PC-9 (cell line): Measurements from ENCODE around the gene STARD7. TPM values are rescaled to one million over a fixed set of nuclear protein-coding genes. Genes with fewer than 3 reads are reported as not detected.

Source experiments
- BruUV-seq: library from RNA; stranded (reverse); fragments of 400-500 nt; replicated peaks from 2 replicates; lab custom pipeline; 2021; lab: Mats Ljungman, UMichigan
- CTCF ChIA-PET: fragments of 300-600 bp; sonication (Branson Sonifier 250); formaldehyde crosslinking; loops from one replicate; lab custom pipeline; 2022; ENCODE audit warnings: antibody characterized with exemption; lab: Charles Lee
- POLR2A ChIA-PET: fragments of 300-600 bp; sonication (Branson Sonifier 250); formaldehyde crosslinking; loops from one replicate; lab custom pipeline; 2022; ENCODE audit warnings: antibody characterized with exemption; ENCODE audit not compliant: unreplicated experiment; lab: Charles Lee
- DNase-seq, 2 experiments: peaks; one replicate each; pipeline versions ENCODE4 v3.0.0 to v3.0.0-alpha.2; 2015 to 2022; ENCODE audit warnings: mixed read lengths in 1 of 2
- H2AFZ ChIP-seq: fragments of 200-600 bp; sonication (generic); 2 replicates; pipeline ENCODE4 v1.8.1; 2017; ENCODE audit warnings: antibody characterized with exemption
- H3F3A ChIP-seq: fragments of 200-600 bp; sonication (generic); 2 replicates; pipeline ENCODE4 v1.8.1; 2017; ENCODE audit warnings: antibody characterized with exemption, mild to moderate bottlenecking, low read depth; ENCODE audit not compliant: insufficient read depth
- H3K27ac ChIP-seq: fragments of 200-600 bp; sonication (generic); 2 replicates; pipeline ENCODE4 v1.6.1; 2016; ENCODE audit warnings: mixed run types
- H3K27me3 ChIP-seq: fragments of 200-600 bp; sonication (generic); 2 replicates; pipeline ENCODE4 v1.6.1; 2016; ENCODE audit warnings: low read depth, mixed run types; ENCODE audit not compliant: insufficient read depth
- H3K36me3 ChIP-seq: fragments of 200-600 bp; sonication (generic); 2 replicates; pipeline ENCODE4 v1.6.1; 2016; ENCODE audit warnings: low read depth, mixed run types
- H3K4me1 ChIP-seq: fragments of 200-600 bp; sonication (generic); replicated peaks from 2 replicates; pipeline ENCODE4 v1.6.1; 2016; ENCODE audit warnings: mixed run types; ENCODE audit not compliant: insufficient read depth
- H3K4me2 ChIP-seq: fragments of 200-600 bp; sonication (generic); 2 replicates; pipeline ENCODE4 v1.6.1; 2017; ENCODE audit warnings: mixed run types
- H3K4me3 ChIP-seq: fragments of 200-600 bp; sonication (generic); 2 replicates; pipeline ENCODE4 v1.6.1; 2016; ENCODE audit warnings: mixed run types
- H3K79me2 ChIP-seq: fragments of 200-600 bp; sonication (generic); 2 replicates; pipeline ENCODE4 v1.6.1; 2017; ENCODE audit warnings: low read depth, mixed run types
- H3K9me2 ChIP-seq: fragments of 200-600 bp; sonication (generic); 2 replicates; pipeline ENCODE4 v1.8.1; 2017; ENCODE audit warnings: mild to moderate bottlenecking; ENCODE audit not compliant: insufficient read depth
- H3K9me3 ChIP-seq: fragments of 200-600 bp; sonication (generic); 2 replicates; pipeline ENCODE4 v1.8.1; 2016; ENCODE audit warnings: low read depth; ENCODE audit not compliant: insufficient read depth
- H4K20me1 ChIP-seq: fragments of 200-600 bp; sonication (generic); 2 replicates; pipeline ENCODE4 v1.8.1; 2017; ENCODE audit not compliant: insufficient read depth
- EZH2 ChIP-seq: fragments of 200-600 bp; sonication (generic); IDR thresholded peaks from 2 replicates; pipeline ENCODE4 v1.8.0; 2017; ENCODE audit warnings: antibody characterized with exemption, low read depth
- intact Hi-C: fragments of 100-400 bp; cut with micrococcal nuclease; formaldehyde crosslinking; loops from one replicate; pipeline ENCODE4 v1.10.0; 2022; ENCODE audit not compliant: unreplicated experiment
- total RNA-seq: library from RNA; stranded (reverse); gene quantifications from 2 replicates; pipeline ENCODE4 v1.2.3, GENCODE V29; 2021
- TF ChIP-seq, protein P1 (sequence below): fragments of 200-600 bp; sonication (generic); conservative IDR thresholded peaks from 2 replicates; pipeline ENCODE4 v1.6.1; 2017; ENCODE audit warnings: mixed run types, antibody characterized with exemption, mild to moderate bottlenecking, moderate library complexity

The STARD7 gene
- total RNA-seq, 1 experiment from 2014 or later = 189 TPM

DNA sequence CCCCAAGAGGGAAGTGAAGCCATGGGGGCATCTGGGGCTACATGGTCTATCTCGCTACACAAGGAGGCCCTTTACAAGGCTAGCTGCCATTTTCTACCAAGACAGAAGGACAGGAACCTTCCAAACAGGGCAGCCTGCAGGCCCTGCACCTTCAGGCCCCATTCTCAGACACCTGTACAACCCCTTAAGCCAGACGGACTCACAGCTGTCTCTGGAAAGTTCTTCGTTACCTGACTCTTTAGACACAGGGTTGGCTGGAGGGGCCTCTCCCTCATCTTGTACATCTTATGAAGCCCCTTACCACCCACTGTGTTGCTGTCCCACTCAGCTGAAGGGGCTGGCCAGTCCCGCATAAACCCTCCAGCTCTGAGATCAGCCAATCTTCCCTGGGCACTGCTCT, 40.0 kb upstream of the STARD7 start:
- no peaks in the 10 kb centered on the region for H3K79me2 ChIP-seq
- DNase-seq = no peak
- H2AFZ ChIP-seq = no peak overlapping the region
- CTCF ChIA-PET = no interaction called here
- no peaks in the 10 kb centered on the region for H3K27me3 ChIP-seq
- TF ChIP-seq EZH2 = no peak
- TF ChIP-seq, protein P1, sequence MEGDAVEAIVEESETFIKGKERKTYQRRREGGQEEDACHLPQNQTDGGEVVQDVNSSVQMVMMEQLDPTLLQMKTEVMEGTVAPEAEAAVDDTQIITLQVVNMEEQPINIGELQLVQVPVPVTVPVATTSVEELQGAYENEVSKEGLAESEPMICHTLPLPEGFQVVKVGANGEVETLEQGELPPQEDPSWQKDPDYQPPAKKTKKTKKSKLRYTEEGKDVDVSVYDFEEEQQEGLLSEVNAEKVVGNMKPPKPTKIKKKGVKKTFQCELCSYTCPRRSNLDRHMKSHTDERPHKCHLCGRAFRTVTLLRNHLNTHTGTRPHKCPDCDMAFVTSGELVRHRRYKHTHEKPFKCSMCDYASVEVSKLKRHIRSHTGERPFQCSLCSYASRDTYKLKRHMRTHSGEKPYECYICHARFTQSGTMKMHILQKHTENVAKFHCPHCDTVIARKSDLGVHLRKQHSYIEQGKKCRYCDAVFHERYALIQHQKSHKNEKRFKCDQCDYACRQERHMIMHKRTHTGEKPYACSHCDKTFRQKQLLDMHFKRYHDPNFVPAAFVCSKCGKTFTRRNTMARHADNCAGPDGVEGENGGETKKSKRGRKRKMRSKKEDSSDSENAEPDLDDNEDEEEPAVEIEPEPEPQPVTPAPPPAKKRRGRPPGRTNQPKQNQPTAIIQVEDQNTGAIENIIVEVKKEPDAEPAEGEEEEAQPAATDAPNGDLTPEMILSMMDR = no peak
- no peaks in the 10 kb centered on the region for H3K36me3 ChIP-seq
- intact Hi-C loops = no loop called here
- H3K4me3 ChIP-seq = no peak overlapping the region
- no peaks in the 10 kb centered on the region; the same call in 1 of the 2 replicates for H4K20me1 ChIP-seq
- H3K4me1 ChIP-seq = no peaks in the 10 kb centered on the region; the same call in 1 of the 2 replicates
- no peaks in the 10 kb centered on the region for H3K9me2 ChIP-seq
- BruUV-seq = TSS peak; percentile 7
- H3F3A ChIP-seq = peaks cover 5% of the 10 kb centered on the region; the same call in 1 of the 2 replicates
- H3K4me2 ChIP-seq = no peak overlapping the region
- no peaks in the 10 kb centered on the region for H3K9me3 ChIP-seq
- POLR2A ChIA-PET = no interaction called here
- H3K27ac ChIP-seq = no peak overlapping the region

DNA sequence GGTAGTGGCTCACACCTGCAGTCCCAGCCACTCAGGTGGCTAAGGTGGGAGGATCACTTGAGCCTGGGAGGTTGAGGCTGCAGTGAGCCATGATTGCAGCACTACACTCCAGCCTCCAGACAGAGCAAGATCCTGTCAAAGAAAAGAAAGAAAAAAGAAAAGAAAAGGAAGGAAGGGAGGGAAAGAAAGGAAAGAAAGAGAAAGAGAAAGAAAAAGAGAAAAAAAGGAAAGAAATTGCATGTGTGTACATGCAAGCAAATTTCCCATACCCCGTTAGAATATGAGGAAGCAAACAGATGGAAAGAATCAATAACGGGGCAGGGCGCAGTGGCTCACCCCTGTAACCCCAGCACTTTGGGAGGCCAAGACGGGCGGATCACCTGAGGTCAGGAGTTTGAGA, 39.3 kb upstream of the STARD7 start:
- POLR2A ChIA-PET = no interaction called here
- intact Hi-C loops = no loop called here
- H3K9me2 ChIP-seq = no peaks in the 10 kb centered on the region
- H3K79me2 ChIP-seq = no peaks in the 10 kb centered on the region
- H3K36me3 ChIP-seq = no peaks in the 10 kb centered on the region
- no peaks in the 10 kb centered on the region; the same call in 1 of the 2 replicates for H4K20me1 ChIP-seq
- no peak for TF ChIP-seq EZH2
- TF ChIP-seq, protein P1 = no peak
- no peak overlapping the region for H2AFZ ChIP-seq
- H3K4me1 ChIP-seq = no peaks in the 10 kb centered on the region; the same call in 1 of the 2 replicates
- no peak for DNase-seq
- no peak overlapping the region for H3K27ac ChIP-seq
- H3K4me2 ChIP-seq = no peak overlapping the region
- no peaks in the 10 kb centered on the region for H3K27me3 ChIP-seq
- H3K9me3 ChIP-seq = no peaks in the 10 kb centered on the region
- CTCF ChIA-PET = no interaction called here
- H3K4me3 ChIP-seq = no peak overlapping the region
- BruUV-seq = no TSS peak
- H3F3A ChIP-seq = peaks cover 5% of the 10 kb centered on the region; the same call in 1 of the 2 replicates

DNA sequence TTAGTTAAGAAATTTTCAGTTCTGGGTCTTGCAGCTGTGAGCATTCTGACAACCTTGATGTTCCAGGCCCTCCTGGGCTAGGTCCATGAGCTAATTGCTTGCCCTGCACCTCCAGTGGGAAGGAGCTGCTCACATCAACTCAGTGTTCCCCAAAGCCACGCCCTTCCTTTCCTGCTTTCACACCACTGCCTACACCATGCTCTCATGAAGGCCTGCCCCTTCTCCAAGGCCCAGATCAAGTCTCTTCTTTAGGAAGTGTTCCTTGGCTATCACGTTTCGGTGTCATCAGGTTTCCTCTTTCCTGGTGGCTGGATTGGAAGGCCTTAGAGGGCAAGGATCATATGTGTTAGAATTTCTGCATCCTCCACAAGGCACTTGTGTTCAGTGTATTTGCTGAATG, 38.4 kb upstream of the STARD7 start:
- Histone ChIP-seq H3K27ac (no peak overlapping the region), H3K4me1 (no peaks in the 10 kb centered on the region; the same call in 1 of the 2 replicates), H2AFZ (no peak overlapping the region), H3K4me3 (no peak overlapping the region), H3K79me2 (no peaks in the 10 kb centered on the region), H4K20me1 (no peaks in the 10 kb centered on the region; the same call in 1 of the 2 replicates), H3K27me3 (no peaks in the 10 kb centered on the region), H3F3A (peaks cover 10% of the 10 kb centered on the region), H3K36me3 (no peaks in the 10 kb centered on the region), H3K4me2 (no peak overlapping the region), H3K9me2 (no peaks in the 10 kb centered on the region), H3K9me3 (no peaks in the 10 kb centered on the region)
- BruUV-seq = no TSS peak
- POLR2A ChIA-PET = interaction anchor here (0.7 kb wide), 1 partner anchor 614 kb away, joined by 4 read pairs; no protein-coding TSS in a partner anchor
- DNase-seq = no peak
- CTCF ChIA-PET = no interaction called here
- intact Hi-C loops = no loop called here
- TF ChIP-seq, protein P1 = no peak
- TF ChIP-seq EZH2 = no peak
